GM23338 (cell line): ENCODE results near the gene TIE1. TPM values are rescaled to one million over a fixed set of nuclear protein-coding genes. Genes with fewer than 3 reads are reported as not detected.
"Not testable (repeated sequence)": the region's sequence is repeated elsewhere in the genome, so short reads cannot be mapped to it uniquely, and the experiment has no call there.

Experiments
- ATAC-seq: fragments of 200-7000 bp; cut with Tn5 transposase; 3 replicates; pipeline ENCODE4 v1.9.1; 2020
- DNase-seq: peaks from one replicate; pipeline ENCODE4 v3.0.0-alpha.2; 2015; ENCODE audit warnings: low spot score
- H2AFZ ChIP-seq: fragments of 200-600 bp; sonication (generic); 2 replicates; pipeline ENCODE4 v1.8.0; 2016; ENCODE audit warnings: antibody characterized with exemption, mild to moderate bottlenecking, moderate library complexity
- H3F3A ChIP-seq: fragments of 200-600 bp; sonication (generic); replicated peaks from 2 replicates; pipeline ENCODE4 v1.8.0; 2017; ENCODE audit warnings: antibody characterized with exemption, mixed run types, low read depth
- H3K27ac ChIP-seq: fragments of 200-600 bp; sonication (generic); 2 replicates; pipeline ENCODE4 v1.6.1; 2016; ENCODE audit warnings: low read depth
- H3K27me3 ChIP-seq: fragments of 200-600 bp; sonication (generic); 2 replicates; pipeline ENCODE4 v1.8.0; 2016; ENCODE audit warnings: mild to moderate bottlenecking, mixed run types, moderate library complexity; ENCODE audit not compliant: insufficient read depth
- H3K36me3 ChIP-seq: fragments of 200-600 bp; sonication (generic); 2 replicates; pipeline ENCODE4 v1.8.0; 2016; ENCODE audit warnings: mild to moderate bottlenecking; ENCODE audit not compliant: insufficient read depth
- H3K4me1 ChIP-seq: fragments of 200-600 bp; sonication (generic); 2 replicates; pipeline ENCODE4 v1.8.0; 2016; ENCODE audit warnings: mild to moderate bottlenecking, moderate library complexity; ENCODE audit not compliant: insufficient read depth
- H3K4me2 ChIP-seq: fragments of 200-600 bp; sonication (generic); 2 replicates; pipeline ENCODE4 v1.7.1; 2017; ENCODE audit warnings: mixed run types
- H3K4me3 ChIP-seq: fragments of 200-600 bp; sonication (generic); 2 replicates; pipeline ENCODE4 v1.6.1; 2016; ENCODE audit warnings: mixed run types
- H3K79me2 ChIP-seq: fragments of 200-600 bp; sonication (generic); replicated peaks from 2 replicates; pipeline ENCODE4 v1.8.0; 2017; ENCODE audit warnings: mild to moderate bottlenecking; ENCODE audit not compliant: insufficient read depth
- H3K9me2 ChIP-seq: fragments of 200-600 bp; sonication (generic); 2 replicates; pipeline ENCODE4 v1.8.0; 2017; ENCODE audit not compliant: insufficient read depth
- H4K20me1 ChIP-seq: fragments of 200-600 bp; sonication (generic); replicated peaks from 2 replicates; pipeline ENCODE4 v1.8.0; 2017; ENCODE audit warnings: mild to moderate bottlenecking; ENCODE audit not compliant: insufficient read depth
- H3K27ac Mint-ChIP-seq: 2 replicates; pipeline ENCODE4 v1.8.0; 2020; ENCODE audit warnings: inconsistent platforms, mild to moderate bottlenecking, moderate library complexity, mixed read lengths
- H3K27me3 Mint-ChIP-seq: 3 replicates; pipeline ENCODE4 v1.8.0; 2022; ENCODE audit warnings: low read depth, mild to moderate bottlenecking, moderate library complexity, mixed read lengths, inconsistent platforms; ENCODE audit not compliant: insufficient read depth, poor library complexity
- H3K36me3 Mint-ChIP-seq: 3 replicates; pipeline ENCODE4 v1.8.0; 2021; ENCODE audit warnings: low read depth, mild to moderate bottlenecking, inconsistent platforms, moderate library complexity, mixed read lengths
- H3K4me1 Mint-ChIP-seq: 3 replicates; pipeline ENCODE4 v1.8.0; 2020; ENCODE audit warnings: mild to moderate bottlenecking, inconsistent platforms, mixed read lengths
- H3K4me3 Mint-ChIP-seq: 3 replicates; pipeline ENCODE4 v1.8.0; 2021; ENCODE audit warnings: moderate library complexity, mild to moderate bottlenecking, inconsistent platforms, mixed read lengths
- H3K9me3 Mint-ChIP-seq: 3 replicates; pipeline ENCODE4 v1.8.0; 2020; ENCODE audit warnings: moderate library complexity, mild to moderate bottlenecking, inconsistent platforms, mixed read lengths
- CREB1 ChIP-seq: fragments of 250-450 bp; sonication (Bioruptor Pico); IDR thresholded peaks from 2 replicates; pipeline ENCODE4 v1.5.0; 2020; ENCODE audit warnings: low read depth, mild to moderate bottlenecking, moderate library complexity
- CTCF ChIP-seq, 2 experiments: fragments of 200-600 bp in 1 of 2; sonication (generic) in 1 of 2; conservative IDR thresholded peaks; 2 replicates each; pipeline versions ENCODE4 v1.5.1 to v1.6.1; 2016 to 2017; ENCODE audit warnings: antibody characterized with exemption in 2 of 2, low read depth in 2 of 2, mild to moderate bottlenecking in 2 of 2, moderate library complexity in 1 of 2
- EZH2phosphoT487 ChIP-seq: fragments of 200-600 bp; sonication (generic); IDR thresholded peaks from one replicate; pipeline ENCODE4 v1.8.1; 2018; ENCODE audit warnings: antibody characterized with exemption; ENCODE audit not compliant: unreplicated experiment
- JUNB ChIP-seq: IDR thresholded peaks from one replicate; pipeline ENCODE4 v1.6.1; 2016; ENCODE audit warnings: antibody characterized with exemption; ENCODE audit not compliant: unreplicated experiment
- POLR2AphosphoS5 ChIP-seq: IDR thresholded peaks from 2 replicates; pipeline ENCODE4 v1.6.1; 2016; ENCODE audit warnings: antibody characterized with exemption, low read depth
- STAT1 ChIP-seq: IDR thresholded peaks from one replicate; pipeline ENCODE4 v1.6.1; 2016; ENCODE audit warnings: antibody characterized with exemption; ENCODE audit not compliant: unreplicated experiment
- polyA plus RNA-seq: library from polyadenylated mRNA; unstranded; fragments of >200 nt; fragmentation: Nextera tagmentation; extraction: Ambion mirVana; gene quantifications from 2 replicates; pipeline ENCODE4 v1.2.1, GENCODE V29; 2016
- total RNA-seq: library from RNA; depleted of rRNA; stranded (reverse); fragments of >200 nt; shearing (Covaris generic); gene quantifications from 2 replicates; pipeline ENCODE4 v1.2.3, GENCODE V29; 2014
- TF ChIP-seq, protein P1 (sequence below): IDR thresholded peaks from 2 replicates; pipeline ENCODE4 v1.6.1; 2016; ENCODE audit warnings: antibody characterized with exemption
- TF ChIP-seq, protein P2 (sequence below): fragments of 250-450 bp; sonication (Bioruptor Pico); IDR thresholded peaks from 2 replicates; pipeline ENCODE4 v1.5.0; 2020; ENCODE audit warnings: mild to moderate bottlenecking, moderate library complexity

The TIE1 gene
- total and polyA plus RNA-seq, 2 experiments from 2014 or later, result 0.37 to 2.3 TPM

DNA sequence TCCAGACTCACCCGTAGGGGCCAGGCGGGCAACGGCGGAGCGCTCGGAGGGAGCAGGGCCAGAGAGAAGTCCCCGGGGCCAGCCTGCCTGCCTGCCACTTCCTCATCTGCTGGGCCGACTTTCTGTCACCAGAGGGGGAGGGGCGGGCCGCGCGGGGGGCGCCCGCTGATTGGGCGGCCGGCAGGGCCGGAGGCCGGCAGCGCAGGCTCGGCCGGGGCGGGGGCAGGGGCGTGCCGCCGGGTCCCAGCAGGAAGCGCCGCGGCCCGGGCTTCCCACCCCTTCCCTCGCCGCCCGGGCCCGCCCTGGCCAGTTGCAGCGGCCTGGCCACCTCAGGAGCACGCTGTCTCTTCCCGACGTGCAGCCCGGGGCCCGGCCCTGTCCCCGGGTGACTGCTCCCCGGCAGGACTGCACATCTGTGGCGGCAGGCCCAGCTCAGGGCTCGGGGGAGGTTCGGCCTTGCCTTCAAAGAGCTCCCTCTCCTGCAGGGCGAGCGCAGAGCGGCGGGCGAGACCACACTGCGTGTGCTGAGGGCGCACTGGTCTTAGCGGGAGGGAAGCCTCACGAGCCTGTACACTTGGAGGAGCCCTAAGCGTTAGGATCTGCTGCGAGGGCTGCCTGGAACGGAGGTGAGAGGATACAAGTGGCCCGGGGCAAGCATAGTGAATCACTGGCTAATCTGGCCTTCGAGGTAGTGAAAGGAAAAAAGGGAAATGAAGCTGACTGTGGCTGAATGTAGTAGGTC is 67.3 kb downstream of the TIE1 start, which contains the start of gene ELOVL1 (continued):
- TF ChIP-seq, protein P1, sequence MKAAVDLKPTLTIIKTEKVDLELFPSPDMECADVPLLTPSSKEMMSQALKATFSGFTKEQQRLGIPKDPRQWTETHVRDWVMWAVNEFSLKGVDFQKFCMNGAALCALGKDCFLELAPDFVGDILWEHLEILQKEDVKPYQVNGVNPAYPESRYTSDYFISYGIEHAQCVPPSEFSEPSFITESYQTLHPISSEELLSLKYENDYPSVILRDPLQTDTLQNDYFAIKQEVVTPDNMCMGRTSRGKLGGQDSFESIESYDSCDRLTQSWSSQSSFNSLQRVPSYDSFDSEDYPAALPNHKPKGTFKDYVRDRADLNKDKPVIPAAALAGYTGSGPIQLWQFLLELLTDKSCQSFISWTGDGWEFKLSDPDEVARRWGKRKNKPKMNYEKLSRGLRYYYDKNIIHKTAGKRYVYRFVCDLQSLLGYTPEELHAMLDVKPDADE, result no peak
- TF ChIP-seq, protein P2, sequence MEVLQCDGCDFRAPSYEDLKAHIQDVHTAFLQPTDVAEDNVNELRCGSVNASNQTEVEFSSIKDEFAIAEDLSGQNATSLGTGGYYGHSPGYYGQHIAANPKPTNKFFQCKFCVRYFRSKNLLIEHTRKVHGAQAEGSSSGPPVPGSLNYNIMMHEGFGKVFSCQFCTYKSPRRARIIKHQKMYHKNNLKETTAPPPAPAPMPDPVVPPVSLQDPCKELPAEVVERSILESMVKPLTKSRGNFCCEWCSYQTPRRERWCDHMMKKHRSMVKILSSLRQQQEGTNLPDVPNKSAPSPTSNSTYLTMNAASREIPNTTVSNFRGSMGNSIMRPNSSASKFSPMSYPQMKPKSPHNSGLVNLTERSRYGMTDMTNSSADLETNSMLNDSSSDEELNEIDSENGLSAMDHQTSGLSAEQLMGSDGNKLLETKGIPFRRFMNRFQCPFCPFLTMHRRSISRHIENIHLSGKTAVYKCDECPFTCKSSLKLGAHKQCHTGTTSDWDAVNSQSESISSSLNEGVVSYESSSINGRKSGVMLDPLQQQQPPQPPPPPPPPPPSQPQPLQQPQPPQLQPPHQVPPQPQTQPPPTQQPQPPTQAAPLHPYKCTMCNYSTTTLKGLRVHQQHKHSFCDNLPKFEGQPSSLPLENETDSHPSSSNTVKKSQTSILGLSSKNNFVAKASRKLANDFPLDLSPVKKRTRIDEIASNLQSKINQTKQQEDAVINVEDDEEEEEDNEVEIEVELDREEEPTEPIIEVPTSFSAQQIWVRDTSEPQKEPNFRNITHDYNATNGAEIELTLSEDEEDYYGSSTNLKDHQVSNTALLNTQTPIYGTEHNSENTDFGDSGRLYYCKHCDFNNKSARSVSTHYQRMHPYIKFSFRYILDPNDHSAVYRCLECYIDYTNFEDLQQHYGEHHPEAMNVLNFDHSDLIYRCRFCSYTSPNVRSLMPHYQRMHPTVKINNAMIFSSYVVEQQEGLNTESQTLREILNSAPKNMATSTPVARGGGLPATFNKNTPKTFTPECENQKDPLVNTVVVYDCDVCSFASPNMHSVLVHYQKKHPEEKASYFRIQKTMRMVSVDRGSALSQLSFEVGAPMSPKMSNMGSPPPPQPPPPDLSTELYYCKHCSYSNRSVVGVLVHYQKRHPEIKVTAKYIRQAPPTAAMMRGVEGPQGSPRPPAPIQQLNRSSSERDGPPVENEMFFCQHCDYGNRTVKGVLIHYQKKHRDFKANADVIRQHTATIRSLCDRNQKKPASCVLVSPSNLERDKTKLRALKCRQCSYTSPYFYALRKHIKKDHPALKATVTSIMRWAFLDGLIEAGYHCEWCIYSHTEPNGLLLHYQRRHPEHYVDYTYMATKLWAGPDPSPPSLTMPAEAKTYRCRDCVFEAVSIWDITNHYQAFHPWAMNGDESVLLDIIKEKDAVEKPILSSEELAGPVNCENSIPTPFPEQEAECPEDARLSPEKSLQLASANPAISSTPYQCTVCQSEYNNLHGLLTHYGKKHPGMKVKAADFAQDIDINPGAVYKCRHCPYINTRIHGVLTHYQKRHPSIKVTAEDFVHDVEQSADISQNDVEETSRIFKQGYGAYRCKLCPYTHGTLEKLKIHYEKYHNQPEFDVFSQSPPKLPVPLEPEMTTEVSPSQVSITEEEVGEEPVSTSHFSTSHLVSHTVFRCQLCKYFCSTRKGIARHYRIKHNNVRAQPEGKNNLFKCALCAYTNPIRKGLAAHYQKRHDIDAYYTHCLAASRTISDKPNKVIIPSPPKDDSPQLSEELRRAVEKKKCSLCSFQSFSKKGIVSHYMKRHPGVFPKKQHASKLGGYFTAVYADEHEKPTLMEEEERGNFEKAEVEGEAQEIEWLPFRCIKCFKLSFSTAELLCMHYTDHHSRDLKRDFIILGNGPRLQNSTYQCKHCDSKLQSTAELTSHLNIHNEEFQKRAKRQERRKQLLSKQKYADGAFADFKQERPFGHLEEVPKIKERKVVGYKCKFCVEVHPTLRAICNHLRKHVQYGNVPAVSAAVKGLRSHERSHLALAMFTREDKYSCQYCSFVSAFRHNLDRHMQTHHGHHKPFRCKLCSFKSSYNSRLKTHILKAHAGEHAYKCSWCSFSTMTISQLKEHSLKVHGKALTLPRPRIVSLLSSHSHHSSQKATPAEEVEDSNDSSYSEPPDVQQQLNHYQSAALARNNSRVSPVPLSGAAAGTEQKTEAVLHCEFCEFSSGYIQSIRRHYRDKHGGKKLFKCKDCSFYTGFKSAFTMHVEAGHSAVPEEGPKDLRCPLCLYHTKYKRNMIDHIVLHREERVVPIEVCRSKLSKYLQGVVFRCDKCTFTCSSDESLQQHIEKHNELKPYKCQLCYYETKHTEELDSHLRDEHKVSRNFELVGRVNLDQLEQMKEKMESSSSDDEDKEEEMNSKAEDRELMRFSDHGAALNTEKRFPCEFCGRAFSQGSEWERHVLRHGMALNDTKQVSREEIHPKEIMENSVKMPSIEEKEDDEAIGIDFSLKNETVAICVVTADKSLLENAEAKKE (CRISPR knock-in tag), result no peak
- TF ChIP-seq CREB1 (CRISPR knock-in tag), result 0 out of 2 replicates have a peak, but pooled peaks have one; percentile 13

GRCh38 chr1:43368646-43369020 is 67.9 kb downstream of the TIE1 start:
- H3K27me3 ChIP-seq, result no peaks in the 10 kb centered on the region
- no peak for ATAC-seq
- H3K27ac ChIP-seq, result peak overlapping the region; percentile 94
- H3K4me3 ChIP-seq, result peak overlapping the region; percentile 90
- H3K4me1 ChIP-seq, result peaks cover 19% of the 10 kb centered on the region
- H3K27ac Mint-ChIP-seq, result peak overlapping the region; percentile 92
- peaks cover 12% of the 10 kb centered on the region for H3K36me3 Mint-ChIP-seq
- H3K4me2 ChIP-seq, result peak overlapping the region; percentile 94
- peak overlapping the region; percentile 76; the same call in 1 of the 2 replicates for H2AFZ ChIP-seq
- TF ChIP-seq STAT1 (no peak), JUNB (no peak), POLR2AphosphoS5 (no peak), CTCF (conservative IDR thresholded peaks at IDR 0.05; ENCODE audit: low read depth in 2 of 2) (no peak), EZH2phosphoT487 (no peak)
- H3K79me2 ChIP-seq, result peaks cover 7% of the 10 kb centered on the region
- no peak for DNase-seq
- no peaks in the 10 kb centered on the region for H3K9me2 ChIP-seq
- H3F3A ChIP-seq, result peaks cover 12% of the 10 kb centered on the region
- H3K4me3 Mint-ChIP-seq, result peak overlapping the region; percentile 79
- peaks cover 21% of the 10 kb centered on the region for H3K4me1 Mint-ChIP-seq
- H3K36me3 ChIP-seq, result 0 out of 2 replicates have a peak, but pooled peaks cover 3% of the 10 kb centered on the region
- peaks cover 6% of the 10 kb centered on the region for H3K27me3 Mint-ChIP-seq
- H4K20me1 ChIP-seq, result peaks cover 3% of the 10 kb centered on the region; the same call in 1 of the 2 replicates
- no peaks in the 10 kb centered on the region for H3K9me3 Mint-ChIP-seq

- H3F3A ChIP-seq, H3K27me3 Mint-ChIP-seq, H3K27ac ChIP-seq, ATAC-seq, H3K4me2 ChIP-seq, DNase-seq, H3K79me2 ChIP-seq, H2AFZ ChIP-seq, H4K20me1 ChIP-seq, H3K27me3 ChIP-seq, H3K9me2 ChIP-seq, H3K9me3 Mint-ChIP-seq, H3K36me3 ChIP-seq, H3K27ac Mint-ChIP-seq, H3K36me3 Mint-ChIP-seq, H3K4me3 ChIP-seq, H3K4me3 Mint-ChIP-seq: not testable (repeated sequence)
- peaks cover 21% of the 10 kb centered on the region for H3K4me1 Mint-ChIP-seq
- peaks cover 19% of the 10 kb centered on the region for H3K4me1 ChIP-seq
Measured at GRCh38 chr1:43369779-43370178, 69.0 kb downstream of the TIE1 start.
